Coronary artery (tissue), 2 donors: ENCODE results near the gene MYO18A.

Source experiments
- DNase-seq: peaks from one replicate; pipeline ENCODE4 v3.0.0-alpha.2; 2017; ENCODE audit warnings: low spot score
- H3K27ac ChIP-seq, 2 donors: fragments of 200-600 bp; sonication (generic); one replicate each; pipeline ENCODE4 v1.5.1; 2016 to 2019
- H3K4me3 ChIP-seq: fragments of 200-600 bp; sonication (generic); 2 replicates; pipeline ENCODE4 v1.5.1; 2016; ENCODE audit warnings: mild to moderate bottlenecking, moderate library complexity
- TF ChIP-seq, protein P1 (sequence below): fragments of 200-600 bp; sonication (generic); IDR thresholded peaks from one replicate; pipeline ENCODE4 v1.5.1; 2019; ENCODE audit warnings: antibody characterized with exemption

The MYO18A gene

DNA sequence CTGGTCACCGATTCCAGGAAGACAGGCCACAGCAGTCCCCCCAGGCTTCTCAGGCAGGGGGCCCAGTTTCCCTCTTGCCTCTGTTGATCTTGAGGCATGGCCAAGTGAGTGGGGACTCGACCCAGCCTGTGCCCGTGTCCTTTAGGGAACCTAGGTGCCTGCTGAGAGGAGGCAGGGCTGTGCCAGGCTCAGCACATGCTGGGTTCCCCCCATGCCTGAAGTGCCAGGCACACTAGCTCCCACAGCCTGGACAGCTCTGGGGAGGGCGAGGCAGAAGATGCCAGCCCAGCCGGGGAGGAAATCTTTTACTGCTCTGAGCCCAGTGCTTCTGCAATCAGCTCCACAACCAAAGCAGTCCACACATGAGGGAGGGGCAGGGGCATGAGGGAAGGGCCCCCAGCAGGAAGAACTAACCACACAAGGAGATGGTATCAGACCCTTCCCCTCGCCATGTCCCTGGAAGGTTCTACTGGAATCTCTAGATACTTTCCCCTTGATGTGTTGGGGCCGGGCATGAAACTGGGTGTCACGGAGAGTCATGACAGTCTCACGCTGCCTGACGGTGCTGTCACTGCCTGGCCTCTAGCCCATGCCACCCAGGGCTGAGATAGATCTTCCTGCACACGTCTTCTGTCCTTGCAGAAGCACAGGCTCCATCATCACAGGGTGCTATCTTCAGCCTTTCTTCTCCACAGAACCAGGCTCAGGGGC lies 25.5 kb downstream of the MYO18A start:
- Histone ChIP-seq H3K27ac (peak overlapping the region in 1 of 2 donors; percentile 69), H3K4me3 (no peak overlapping the region)
- TF ChIP-seq, protein P1, sequence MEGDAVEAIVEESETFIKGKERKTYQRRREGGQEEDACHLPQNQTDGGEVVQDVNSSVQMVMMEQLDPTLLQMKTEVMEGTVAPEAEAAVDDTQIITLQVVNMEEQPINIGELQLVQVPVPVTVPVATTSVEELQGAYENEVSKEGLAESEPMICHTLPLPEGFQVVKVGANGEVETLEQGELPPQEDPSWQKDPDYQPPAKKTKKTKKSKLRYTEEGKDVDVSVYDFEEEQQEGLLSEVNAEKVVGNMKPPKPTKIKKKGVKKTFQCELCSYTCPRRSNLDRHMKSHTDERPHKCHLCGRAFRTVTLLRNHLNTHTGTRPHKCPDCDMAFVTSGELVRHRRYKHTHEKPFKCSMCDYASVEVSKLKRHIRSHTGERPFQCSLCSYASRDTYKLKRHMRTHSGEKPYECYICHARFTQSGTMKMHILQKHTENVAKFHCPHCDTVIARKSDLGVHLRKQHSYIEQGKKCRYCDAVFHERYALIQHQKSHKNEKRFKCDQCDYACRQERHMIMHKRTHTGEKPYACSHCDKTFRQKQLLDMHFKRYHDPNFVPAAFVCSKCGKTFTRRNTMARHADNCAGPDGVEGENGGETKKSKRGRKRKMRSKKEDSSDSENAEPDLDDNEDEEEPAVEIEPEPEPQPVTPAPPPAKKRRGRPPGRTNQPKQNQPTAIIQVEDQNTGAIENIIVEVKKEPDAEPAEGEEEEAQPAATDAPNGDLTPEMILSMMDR = no peak
- DNase-seq = no peak

- no peak for DNase-seq
- H3K27ac ChIP-seq = no peak overlapping the region
- no peak overlapping the region for H3K4me3 ChIP-seq
- TF ChIP-seq, protein P1 = no peak
Measured at GRCh38 chr17:29151567-29151966, 28.6 kb downstream of the MYO18A start.

GRCh38 chr17:29150161-29150560 lies 30.0 kb downstream of the MYO18A start:
- DNase-seq = no peak
- peak overlapping the region in 1 of 2 donors; percentile 29 for H3K27ac ChIP-seq
- TF ChIP-seq, protein P1 = no peak
- H3K4me3 ChIP-seq = no peak overlapping the region

DNA sequence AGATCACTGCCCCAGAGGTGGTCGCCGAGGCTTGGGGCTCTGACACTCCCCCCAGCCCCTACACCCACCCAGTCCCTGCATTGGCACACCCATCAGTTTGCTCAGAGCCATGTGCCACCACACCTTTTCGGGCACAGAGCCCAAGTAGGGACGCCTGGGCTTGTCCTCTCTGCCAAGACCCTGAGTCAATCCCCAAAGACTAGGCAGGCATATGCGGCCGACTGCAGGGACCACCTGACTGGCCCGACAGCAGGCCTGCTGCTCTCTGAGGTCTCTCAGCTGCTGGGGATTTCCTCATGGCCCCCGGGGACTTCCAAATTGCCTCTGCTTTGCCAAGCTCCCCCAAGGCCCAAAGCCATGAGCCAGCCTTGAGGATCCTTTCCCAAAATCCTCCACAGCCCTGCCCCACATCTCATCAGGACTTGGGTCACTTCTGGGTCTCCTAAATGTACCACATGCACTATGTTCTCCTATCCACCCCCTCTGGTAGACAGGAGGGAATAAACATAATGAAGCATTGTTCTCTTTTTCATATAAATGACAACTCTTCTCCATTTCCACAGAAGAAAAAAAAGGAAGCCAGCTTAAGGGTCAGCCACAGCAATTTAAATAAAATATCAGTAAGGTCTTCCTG lies 30.6 kb downstream of the MYO18A start:
- DNase-seq = no peak
- Histone ChIP-seq H3K27ac (peak overlapping the region; percentile 66 to 83), H3K4me3 (peak overlapping the region; percentile 74)
- TF ChIP-seq, protein P1 = no peak

DNA sequence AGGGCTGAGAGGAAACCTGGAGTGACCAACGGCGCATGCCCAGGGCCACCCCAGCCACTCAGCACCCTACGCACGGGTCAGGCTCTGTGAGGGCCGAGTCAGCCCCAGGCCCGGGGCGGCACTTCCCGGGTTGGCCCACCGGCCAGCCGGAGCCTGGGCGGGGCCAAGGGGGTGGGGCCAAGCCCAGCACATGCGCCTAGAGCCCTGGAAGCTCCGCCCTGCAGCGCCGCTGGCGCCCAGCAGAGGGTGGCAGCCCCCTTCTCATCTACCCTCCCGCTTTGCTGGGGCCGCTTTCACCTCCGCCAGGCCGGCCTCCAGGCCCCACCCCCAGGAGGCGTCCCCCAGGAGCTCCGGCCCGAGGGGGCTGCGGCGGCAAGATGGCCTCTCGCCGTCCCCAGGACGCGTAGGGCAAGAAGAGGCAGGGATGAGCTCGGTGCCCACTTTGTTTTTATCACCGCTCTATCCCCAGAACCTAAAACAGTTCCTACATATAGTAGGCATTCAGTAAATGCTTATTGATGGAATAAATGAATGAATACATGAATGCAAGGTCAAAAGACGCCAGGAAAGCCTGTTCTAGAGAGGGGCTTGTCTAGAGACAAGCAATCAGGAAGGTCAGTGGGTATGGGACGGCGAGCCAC lies 31.3 kb downstream of the MYO18A start:
- TF ChIP-seq, protein P1 = peak; percentile 90
- Histone ChIP-seq H3K27ac (peak overlapping the region; percentile 66 to 83), H3K4me3 (peak overlapping the region; percentile 74)
- peak; percentile 97 for DNase-seq

- H3K27ac ChIP-seq = peak overlapping the region; percentile 66 to 83
- TF ChIP-seq, protein P1 = no peak
- DNase-seq = no peak
- peak overlapping the region; percentile 74 for H3K4me3 ChIP-seq
Measured at GRCh38 chr17:29148257-29148789, 31.9 kb downstream of the MYO18A start.
